ENCODE measurements around the gene CCDC137.

CCDC137 gene

DNA sequence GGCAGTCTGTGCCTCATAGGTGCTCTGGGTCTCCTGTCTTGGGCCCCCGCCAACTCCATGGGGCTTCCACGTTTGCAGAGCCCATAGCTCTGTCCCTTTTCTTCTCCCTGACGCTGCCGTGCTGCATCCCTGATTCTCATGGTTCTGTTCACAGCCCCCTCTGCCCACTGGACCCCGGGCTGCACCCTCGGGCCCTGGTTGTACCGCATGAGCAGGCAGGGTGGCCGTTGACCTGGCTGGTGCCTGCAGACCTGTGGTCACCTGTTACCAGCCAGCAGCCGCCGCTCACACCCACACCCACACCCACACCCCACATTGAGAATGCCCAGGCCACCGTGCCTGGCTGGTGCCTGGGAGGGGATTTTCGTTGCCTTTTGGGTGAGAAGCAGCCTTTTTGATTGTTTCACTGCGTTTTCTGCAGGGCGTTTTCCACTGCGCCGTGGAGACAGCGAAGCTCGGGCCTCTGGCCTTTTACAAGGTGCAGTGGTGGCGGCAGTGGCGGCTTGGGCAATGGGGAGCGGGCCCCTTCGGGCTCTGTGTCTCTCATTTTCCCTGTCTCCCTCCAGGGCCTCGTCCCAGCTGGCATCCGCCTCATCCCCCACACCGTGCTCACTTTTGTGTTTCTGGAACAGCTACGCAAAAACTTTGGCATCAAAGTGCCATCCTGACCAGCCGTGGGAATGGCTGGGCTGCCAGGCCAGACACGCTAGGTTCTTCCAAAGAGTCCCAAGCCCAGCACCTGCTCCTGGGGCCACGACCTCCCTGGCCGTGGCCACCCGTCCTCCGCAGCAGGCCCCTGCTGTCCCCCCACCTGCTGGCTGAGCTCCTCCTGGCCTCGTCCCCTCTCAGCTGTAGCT lies 53.1 kb downstream of the CCDC137 start:
- H3K27me3 ChIP-seq (ENCODE audit: insufficient read depth, low read length): no peaks in the 10 kb centered on the region
- H3K79me2 ChIP-seq (ENCODE audit: control insufficient read depth, insufficient read depth, low read length, unreplicated experiment): no peaks in the 10 kb centered on the region
- no peak overlapping the region for H3K4me3 ChIP-seq (ENCODE audit: low read depth, low read length)
- no peaks in the 10 kb centered on the region for H3K36me3 ChIP-seq (ENCODE audit: insufficient read depth, low read length)
- H2AFZ ChIP-seq (ENCODE audit: low read length, unreplicated experiment): no peak overlapping the region
- H3K27ac ChIP-seq (ENCODE audit: low read depth, low read length): no peak overlapping the region
- H3K4me1 ChIP-seq (ENCODE audit: control insufficient read depth, insufficient read depth, low read length, unreplicated experiment): peaks cover 13% of the 10 kb centered on the region

DNA sequence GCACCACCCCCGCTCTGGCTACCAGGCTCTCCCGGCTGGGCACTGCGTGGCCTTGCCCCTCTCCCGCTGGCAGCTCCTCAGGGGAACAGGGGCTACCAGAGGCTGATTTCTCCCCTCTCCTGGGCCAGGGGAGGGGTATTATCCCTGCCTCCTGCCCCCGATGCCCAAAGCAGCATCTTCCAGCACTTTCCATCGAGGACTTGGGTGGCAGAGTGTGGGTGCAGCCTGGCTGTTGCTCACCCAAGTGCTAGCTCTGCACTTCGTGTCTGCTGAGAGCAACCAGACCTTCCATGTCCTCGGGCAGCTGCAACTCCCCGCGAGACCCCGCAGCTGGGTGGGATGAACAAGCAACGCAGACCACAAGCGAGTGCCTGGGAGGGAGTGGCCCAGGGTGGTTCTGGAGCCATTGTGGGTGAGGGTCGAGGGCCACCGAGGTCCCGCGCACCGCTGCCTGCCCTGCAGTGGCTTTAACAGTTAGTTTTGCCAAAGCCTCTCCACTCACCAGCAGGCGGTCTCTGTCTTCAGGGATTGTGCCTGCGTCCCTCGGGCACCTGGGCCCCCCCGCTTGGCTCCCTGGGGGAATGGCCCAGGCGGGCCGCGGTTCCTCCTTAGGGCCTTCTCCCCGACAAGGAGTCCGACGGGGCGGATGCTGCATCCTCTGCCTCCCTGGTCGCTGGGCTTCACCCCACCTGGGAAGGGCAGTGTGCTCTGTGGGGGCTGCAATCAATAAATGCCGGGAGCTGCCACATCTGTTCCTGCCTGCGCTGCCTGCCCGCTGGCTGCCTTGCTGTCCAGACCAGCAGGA lies 53.9 kb downstream of the CCDC137 start:
- Histone ChIP-seq H3K36me3 (ENCODE audit: insufficient read depth, low read length) (no peaks in the 10 kb centered on the region), H3K27me3 (ENCODE audit: insufficient read depth, low read length) (no peaks in the 10 kb centered on the region), H3K4me3 (ENCODE audit: low read depth, low read length) (no peak overlapping the region), H2AFZ (ENCODE audit: low read length, unreplicated experiment) (no peak overlapping the region), H3K27ac (ENCODE audit: low read depth, low read length) (no peak overlapping the region), H3K79me2 (ENCODE audit: control insufficient read depth, insufficient read depth, low read length, unreplicated experiment) (no peaks in the 10 kb centered on the region), H3K4me1 (ENCODE audit: control insufficient read depth, insufficient read depth, low read length, unreplicated experiment) (peaks cover 13% of the 10 kb centered on the region)

DNA sequence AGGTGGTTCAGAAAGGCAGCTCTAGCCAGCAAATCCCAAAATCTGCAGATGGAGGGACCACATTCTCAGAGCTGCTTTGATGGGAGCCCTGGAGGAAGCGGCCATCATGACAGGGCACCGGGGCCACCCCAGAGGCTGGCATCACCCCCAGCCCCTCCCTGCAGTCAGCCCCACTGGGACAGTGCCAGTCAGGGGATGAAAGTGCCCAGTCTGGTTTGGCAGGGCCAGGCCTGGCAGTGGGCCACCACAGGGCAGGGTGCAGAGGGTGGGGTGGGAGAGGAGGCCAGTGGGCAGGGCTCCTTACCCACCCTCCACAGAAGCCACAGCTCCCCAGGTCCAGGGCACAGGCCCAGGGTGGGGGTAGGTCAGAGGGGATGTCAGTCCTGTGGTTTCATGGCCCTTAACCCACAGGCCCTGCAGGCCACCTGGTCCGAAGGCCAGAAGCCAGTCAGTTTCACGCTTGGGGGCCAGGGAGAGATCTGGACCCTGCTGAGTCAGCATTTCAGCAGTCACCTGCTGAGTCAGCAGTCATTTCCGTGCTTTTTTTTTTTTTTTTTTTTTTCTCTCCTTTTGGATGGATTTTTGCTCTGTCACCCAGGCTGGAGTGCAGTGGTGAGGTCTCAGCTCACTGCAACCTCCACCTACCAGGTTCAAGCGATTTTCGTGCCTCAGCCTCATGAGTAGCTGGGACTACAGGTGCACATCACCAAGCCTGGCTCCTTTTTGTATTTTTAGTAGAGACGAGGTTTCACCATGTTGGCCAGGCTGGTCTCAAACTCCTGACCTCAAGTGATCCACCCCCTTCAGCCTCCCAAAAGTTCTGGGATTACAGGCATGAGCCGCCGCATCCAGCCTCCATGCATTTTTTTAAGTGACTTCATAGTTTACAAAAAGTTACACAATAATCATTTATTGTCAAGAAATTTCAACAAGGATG lies 55.9 kb downstream of the CCDC137 start:
- Histone ChIP-seq H3K4me3 (ENCODE audit: low read depth, low read length) (no peak overlapping the region), H3K27me3 (ENCODE audit: insufficient read depth, low read length) (no peaks in the 10 kb centered on the region), H2AFZ (ENCODE audit: low read length, unreplicated experiment) (no peak overlapping the region), H3K4me1 (ENCODE audit: control insufficient read depth, insufficient read depth, low read length, unreplicated experiment) (peaks cover 13% of the 10 kb centered on the region), H3K27ac (ENCODE audit: low read depth, low read length) (no peak overlapping the region), H3K79me2 (ENCODE audit: control insufficient read depth, insufficient read depth, low read length, unreplicated experiment) (no peaks in the 10 kb centered on the region), H3K36me3 (ENCODE audit: insufficient read depth, low read length) (no peaks in the 10 kb centered on the region)
